Measurements from ENCODE around the gene TSHZ1.
"Not testable (repeated sequence)": the region's sequence is repeated elsewhere in the genome, so short reads cannot be mapped to it uniquely, and the experiment has no call there.

TSHZ1 gene

DNA sequence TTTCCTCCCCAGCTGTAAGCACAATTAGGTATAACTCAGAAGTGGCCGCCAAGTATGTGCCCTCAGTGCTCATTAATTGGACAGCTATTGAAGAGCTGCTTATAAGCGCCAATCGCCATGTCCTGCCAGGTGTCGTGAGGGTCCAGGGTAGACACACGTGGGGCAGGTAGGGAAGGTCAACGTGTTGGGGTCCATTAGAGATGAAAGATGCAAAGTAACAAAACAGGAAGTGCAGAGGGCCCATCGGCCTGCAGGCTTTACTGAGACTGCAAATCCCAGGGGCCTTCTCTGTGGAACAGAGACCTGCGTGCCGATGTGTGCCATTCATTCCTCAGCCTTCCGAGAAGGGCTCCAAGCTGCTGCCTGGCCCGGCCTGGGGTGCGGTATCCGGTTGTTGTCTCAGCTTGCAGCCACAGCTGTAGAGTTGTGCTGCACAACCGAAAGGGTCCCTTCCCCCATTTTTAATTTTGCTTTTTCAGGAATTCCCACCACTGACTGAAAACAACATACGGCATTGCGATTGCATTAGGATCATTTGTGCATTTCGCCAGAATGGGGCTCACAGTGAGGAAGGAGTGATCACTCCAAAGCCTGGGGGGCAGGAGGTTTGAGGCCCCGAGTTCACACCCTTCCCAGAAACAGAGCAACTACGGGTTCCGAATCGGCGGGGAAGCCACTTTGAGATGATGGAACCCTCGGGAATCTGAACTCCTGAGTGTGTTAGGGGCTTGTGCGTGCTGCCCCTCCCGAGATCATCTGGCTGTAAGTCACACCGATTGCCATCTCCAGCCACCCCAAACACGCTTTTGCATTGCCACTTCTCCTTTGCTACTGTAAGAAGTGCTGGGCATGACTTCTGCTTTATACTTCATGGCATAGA is 94.3 kb downstream of the TSHZ1 start:
- DNase-seq (ENCODE audit: low read depth in 1 of 2, low spot score in 1 of 2) = no peak

- no peak for DNase-seq (ENCODE audit: low read depth in 1 of 2, low spot score in 1 of 2)
These were observed 95.4 kb downstream of the TSHZ1 start for GRCh38 chr18:75305984-75306383.

DNA sequence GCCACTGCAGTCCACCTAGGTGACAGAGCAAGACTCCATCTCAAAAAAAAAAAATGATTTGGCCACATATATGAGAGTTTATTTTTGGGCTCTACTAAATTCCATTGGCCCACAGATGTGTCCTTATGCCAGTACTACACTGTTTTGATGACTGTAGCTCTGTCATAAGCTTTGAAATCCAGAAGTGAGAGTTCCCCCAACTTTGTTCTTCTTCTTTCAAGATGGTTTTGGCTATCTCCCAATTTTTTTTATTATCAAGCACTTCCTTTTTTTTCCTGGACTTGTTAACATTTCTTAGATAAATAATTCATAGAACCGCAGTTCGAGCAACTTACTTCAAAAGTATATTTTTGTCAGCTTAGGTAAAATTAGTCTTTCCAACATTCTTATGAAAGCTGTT is 96.9 kb downstream of the TSHZ1 start:
- no peak for DNase-seq (ENCODE audit: low read depth in 1 of 2, low spot score in 1 of 2)

DNA sequence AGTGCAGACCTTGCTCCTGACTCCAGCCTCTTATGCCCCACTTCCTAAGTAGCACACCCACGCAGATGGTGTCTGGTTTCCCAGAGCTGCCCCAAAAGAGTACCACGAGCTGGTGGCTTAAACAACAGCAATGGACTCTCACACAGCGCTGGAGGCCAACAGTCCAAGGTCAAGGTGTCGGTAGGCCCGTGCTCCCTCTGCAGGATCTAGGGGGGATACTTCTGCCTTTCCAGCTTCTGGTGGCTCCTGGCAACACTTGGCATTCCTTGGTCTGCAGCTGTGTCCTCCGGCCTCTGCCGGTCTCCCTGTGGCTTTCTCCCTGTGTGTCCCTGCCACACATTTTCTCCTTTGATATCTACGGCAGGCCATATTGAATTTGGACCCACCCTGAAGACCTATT is 99.0 kb downstream of the TSHZ1 start:
- no peak for DNase-seq (ENCODE audit: low read depth in 1 of 2, low spot score in 1 of 2)

- no peak for DNase-seq (ENCODE audit: low read depth in 1 of 2, low spot score in 1 of 2)
These were observed 103.5 kb downstream of the TSHZ1 start for GRCh38 chr18:75314117-75314516.

DNA sequence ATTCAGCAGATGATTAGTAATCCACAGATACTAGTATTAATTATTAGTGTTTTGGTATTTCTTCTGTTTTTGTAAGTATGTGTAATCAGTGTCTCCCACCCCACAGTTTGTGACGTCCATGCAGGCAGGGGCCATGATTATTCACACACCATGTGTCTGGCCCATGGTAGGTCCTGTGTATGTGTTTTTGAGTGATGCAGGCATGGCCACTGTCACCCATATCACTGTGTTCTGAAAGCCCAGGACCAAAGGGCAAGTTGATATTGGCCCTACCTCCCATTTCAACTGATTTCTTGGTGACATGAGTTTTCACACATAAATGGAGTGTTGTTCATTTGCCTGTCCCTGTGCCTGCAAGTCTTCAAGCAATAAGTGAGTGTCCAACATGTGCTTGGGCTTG is 104.0 kb downstream of the TSHZ1 start:
- DNase-seq (ENCODE audit: low read depth in 1 of 2, low spot score in 1 of 2) = no peak

DNA sequence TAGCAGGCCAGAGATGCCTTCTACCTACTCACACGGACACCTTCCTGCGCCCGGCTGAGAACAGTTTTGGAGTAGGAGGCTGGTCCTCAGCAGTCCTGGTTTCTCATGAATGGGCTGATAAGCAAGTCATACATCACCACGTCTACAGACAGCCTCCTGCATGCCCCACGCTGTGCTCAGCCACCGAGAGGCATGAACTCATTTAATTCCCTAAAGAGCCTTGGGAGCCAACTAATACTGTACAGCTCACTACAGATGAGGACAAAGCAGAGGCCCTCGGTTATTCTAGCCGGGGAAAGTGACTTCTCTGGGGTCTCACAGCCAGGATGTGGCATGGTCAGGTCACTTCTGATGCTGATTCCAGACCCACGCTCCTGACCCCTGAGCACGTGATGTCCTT is 105.6 kb downstream of the TSHZ1 start:
- DNase-seq (ENCODE audit: low read depth in 1 of 2, low spot score in 1 of 2) = no peak

GRCh38 chr18:75316826-75317225 is 106.2 kb downstream of the TSHZ1 start:
- no peak for DNase-seq (ENCODE audit: low read depth in 1 of 2, low spot score in 1 of 2)

GRCh38 chr18:75317300-75317699 is 106.7 kb downstream of the TSHZ1 start:
- no peak for DNase-seq (ENCODE audit: low read depth in 1 of 2, low spot score in 1 of 2)

- no peak for DNase-seq (ENCODE audit: low read depth in 1 of 2, low spot score in 1 of 2)
These were observed 107.1 kb downstream of the TSHZ1 start for GRCh38 chr18:75317703-75318102.

DNA sequence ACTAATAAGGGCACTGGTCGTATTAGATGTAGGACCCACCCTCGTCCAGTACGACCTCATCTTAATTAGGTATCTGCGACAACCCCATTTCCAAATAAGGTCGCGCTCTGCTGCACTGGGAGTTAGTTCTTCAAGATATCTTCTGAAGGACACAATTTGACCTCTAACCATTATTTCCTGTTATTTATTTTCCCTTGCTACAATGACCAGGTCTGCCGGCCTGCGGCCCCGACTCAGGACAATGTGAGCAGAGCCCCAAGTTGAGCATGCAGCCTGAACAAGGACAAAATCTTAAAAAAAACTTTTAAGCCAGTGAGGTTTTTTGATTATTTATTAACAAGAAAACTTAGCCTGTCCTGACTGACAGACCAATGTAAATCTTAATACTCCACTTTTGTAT is 109.3 kb downstream of the TSHZ1 start:
- no peak for DNase-seq (ENCODE audit: low read depth in 1 of 2, low spot score in 1 of 2)

DNA sequence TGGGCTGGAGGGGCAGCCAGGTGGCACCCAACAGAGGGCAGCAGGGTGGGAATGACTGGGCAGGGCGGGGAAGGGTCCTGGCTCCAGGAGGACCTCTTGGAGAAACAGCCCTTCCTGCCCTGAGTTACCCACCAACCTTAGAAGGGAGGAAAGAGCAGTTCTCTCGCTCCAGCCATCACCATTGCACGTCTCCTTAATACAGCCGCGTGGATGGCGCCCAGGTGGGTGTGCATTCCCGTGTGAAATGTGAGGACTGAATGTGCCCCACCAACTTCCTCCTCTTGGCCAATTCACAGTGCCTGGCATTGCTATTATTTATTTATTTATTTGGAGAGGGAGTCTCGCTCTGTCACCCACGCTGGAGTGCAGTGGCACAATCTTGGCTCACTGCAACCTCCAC is 109.9 kb downstream of the TSHZ1 start:
- no peak for DNase-seq (ENCODE audit: low read depth in 1 of 2, low spot score in 1 of 2)

GRCh38 chr18:75321431-75321830 is 110.8 kb downstream of the TSHZ1 start:
- DNase-seq (ENCODE audit: low read depth in 1 of 2, low spot score in 1 of 2) = no peak

- no peak for DNase-seq (ENCODE audit: low read depth in 1 of 2, low spot score in 1 of 2)
These were observed 111.6 kb downstream of the TSHZ1 start for GRCh38 chr18:75322206-75322605.

- DNase-seq (ENCODE audit: low read depth in 1 of 2, low spot score in 1 of 2) = no peak
These were observed 113.4 kb downstream of the TSHZ1 start for GRCh38 chr18:75323821-75324585.

DNA sequence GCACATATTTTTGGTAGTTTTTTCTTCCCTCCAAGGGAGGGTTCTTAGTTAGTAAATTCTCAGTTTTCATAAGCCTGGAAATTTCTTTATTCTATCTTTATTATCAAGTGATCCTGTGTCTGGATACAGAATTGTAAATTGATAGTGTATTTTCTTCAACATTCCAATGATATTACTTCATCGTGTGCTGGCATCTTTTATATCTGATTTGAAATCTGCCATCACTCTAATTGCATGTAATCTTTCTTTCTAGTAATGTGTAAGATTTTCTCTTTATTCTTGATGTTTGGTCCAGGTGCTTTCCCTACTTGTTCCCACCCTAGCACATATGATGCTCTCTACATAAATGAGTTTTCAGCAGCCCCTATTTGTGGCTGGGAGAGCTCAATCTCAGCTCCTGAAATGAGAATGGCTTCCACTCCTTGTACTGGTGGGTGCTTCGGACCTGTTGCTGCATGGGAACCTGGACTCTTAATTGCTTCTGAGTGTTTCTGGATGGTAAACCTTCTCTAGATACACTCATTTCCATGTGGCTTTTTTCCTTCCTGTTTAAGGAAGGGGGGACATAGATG is 114.2 kb downstream of the TSHZ1 start:
- no peak for DNase-seq (ENCODE audit: low read depth in 1 of 2, low spot score in 1 of 2)

- DNase-seq (ENCODE audit: low read depth in 1 of 2, low spot score in 1 of 2) = not testable (repeated sequence)
These were observed 119.2 kb downstream of the TSHZ1 start for GRCh38 chr18:75329753-75330152.

GRCh38 chr18:75330308-75330707 is 119.7 kb downstream of the TSHZ1 start:
- DNase-seq (ENCODE audit: low read depth in 1 of 2, low spot score in 1 of 2) = no peak

- DNase-seq (ENCODE audit: low read depth in 1 of 2, low spot score in 1 of 2) = no peak
These were observed 124.3 kb downstream of the TSHZ1 start for GRCh38 chr18:75334869-75335268.

GRCh38 chr18:75335511-75335910 is 124.9 kb downstream of the TSHZ1 start:
- DNase-seq (ENCODE audit: low read depth in 1 of 2, low spot score in 1 of 2) = no peak

DNA sequence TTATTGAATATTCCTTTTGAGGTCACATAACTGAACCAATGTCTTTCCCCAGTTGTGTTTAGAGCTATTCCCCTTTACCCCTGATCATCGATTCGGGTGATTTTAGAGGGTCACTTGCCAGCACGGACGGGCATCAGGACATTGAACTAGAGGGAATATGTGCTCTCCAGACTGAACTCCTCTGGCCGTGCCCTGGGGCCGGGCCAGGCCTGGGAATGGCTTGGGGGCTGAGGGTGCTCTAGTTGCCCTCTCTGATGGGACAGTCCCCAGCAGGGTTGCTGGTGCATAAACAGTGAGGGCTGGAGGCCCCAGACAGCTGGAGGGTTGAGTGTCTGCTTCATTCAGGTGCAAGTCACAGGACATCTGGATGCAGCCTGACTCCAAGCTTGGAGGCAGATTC is 126.2 kb downstream of the TSHZ1 start:
- no peak for DNase-seq (ENCODE audit: low read depth in 1 of 2, low spot score in 1 of 2)

DNA sequence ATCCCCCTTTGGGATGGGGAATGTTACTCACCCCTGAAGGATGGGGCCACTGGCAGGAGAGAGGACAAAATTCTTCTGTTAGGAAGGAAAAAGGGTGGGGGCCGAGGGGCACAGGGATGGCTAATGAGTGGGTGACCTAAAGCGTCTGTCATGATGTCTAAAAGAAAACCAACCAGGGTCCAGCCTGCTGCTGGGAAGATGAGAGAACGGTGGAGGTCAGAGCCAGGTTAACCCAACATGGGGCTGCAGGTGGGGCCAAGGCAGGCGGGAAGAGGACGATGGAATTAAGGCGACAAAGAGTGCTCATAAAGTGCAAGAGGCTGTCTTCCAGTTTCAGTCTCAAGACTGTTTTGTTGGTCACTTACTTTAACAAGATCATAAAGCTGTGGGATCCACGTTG is 126.8 kb downstream of the TSHZ1 start:
- no peak for DNase-seq (ENCODE audit: low read depth in 1 of 2, low spot score in 1 of 2)

All from activated T-helper 1 cell treated with anti-CD3 and anti-CD28 coated beads, Interleukin-2, amount 50 U/mL, for 16 hours (primary cell).